GM12874 (cell line): ENCODE data around the gene ZBTB39.

ENCODE experiments used
- CTCF ChIP-seq: IDR thresholded peaks from 2 replicates; pipeline ENCODE4 v1.5.1; 2011; ENCODE audit warnings: low read depth, mild to moderate bottlenecking, control low read depth, low read length, moderate library complexity; ENCODE audit not compliant: insufficient read depth

The ZBTB39 gene

GRCh38 chr12:56979628-56980027 lies 26.7 kb downstream of the ZBTB39 start:
- TF ChIP-seq CTCF = no peak

GRCh38 chr12:56978397-56979138 lies 27.8 kb downstream of the ZBTB39 start:
- no peak for TF ChIP-seq CTCF

GRCh38 chr12:56958422-56958821 lies 47.9 kb downstream of the ZBTB39 start:
- no peak for TF ChIP-seq CTCF

- TF ChIP-seq CTCF = no peak
Measured at GRCh38 chr12:56957229-56958052, 48.9 kb downstream of the ZBTB39 start, which contains the start of gene RDH16. RDH16 (minus strand) TSS chr12:56957608; CDS start chr12:56957462, 146 bp downstream.

GRCh38 chr12:56955631-56956256 lies 50.6 kb downstream of the ZBTB39 start:
- TF ChIP-seq CTCF = no peak

- TF ChIP-seq CTCF = no peak
Measured at GRCh38 chr12:56954958-56955355, 51.4 kb downstream of the ZBTB39 start.
